Measurements from ENCODE around the gene FAS. TPM values are rescaled to one million over a fixed set of nuclear protein-coding genes. Genes with fewer than 3 reads are reported as not detected.

FAS gene
- total and polyA plus RNA-seq, 9 of the 15 experiments (the other 6 are each of a cell fraction or from before 2014, with no cell fraction given): 0.08 to 0.62 (median 0.37) TPM

DNA sequence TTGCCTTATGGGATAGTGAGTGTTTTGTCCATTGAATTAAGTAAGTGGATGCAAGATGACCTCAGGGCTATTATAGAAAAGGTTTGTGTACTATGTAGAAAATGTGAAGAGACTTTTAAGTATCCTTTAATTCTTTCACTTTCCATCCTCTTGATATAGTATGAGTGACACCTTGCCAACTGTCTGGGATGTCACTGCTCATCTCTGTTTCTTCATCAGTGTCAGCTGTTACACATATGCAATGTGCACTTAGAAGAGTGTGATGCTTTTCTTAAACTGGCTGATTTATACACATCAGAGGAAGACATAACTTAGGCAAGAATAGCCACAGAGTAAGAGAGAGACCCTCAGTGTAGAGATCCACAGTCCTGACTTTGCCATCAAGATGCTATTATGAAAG is 29.3 kb upstream of the FAS start (continued):
- TF ChIP-seq, protein P1, sequence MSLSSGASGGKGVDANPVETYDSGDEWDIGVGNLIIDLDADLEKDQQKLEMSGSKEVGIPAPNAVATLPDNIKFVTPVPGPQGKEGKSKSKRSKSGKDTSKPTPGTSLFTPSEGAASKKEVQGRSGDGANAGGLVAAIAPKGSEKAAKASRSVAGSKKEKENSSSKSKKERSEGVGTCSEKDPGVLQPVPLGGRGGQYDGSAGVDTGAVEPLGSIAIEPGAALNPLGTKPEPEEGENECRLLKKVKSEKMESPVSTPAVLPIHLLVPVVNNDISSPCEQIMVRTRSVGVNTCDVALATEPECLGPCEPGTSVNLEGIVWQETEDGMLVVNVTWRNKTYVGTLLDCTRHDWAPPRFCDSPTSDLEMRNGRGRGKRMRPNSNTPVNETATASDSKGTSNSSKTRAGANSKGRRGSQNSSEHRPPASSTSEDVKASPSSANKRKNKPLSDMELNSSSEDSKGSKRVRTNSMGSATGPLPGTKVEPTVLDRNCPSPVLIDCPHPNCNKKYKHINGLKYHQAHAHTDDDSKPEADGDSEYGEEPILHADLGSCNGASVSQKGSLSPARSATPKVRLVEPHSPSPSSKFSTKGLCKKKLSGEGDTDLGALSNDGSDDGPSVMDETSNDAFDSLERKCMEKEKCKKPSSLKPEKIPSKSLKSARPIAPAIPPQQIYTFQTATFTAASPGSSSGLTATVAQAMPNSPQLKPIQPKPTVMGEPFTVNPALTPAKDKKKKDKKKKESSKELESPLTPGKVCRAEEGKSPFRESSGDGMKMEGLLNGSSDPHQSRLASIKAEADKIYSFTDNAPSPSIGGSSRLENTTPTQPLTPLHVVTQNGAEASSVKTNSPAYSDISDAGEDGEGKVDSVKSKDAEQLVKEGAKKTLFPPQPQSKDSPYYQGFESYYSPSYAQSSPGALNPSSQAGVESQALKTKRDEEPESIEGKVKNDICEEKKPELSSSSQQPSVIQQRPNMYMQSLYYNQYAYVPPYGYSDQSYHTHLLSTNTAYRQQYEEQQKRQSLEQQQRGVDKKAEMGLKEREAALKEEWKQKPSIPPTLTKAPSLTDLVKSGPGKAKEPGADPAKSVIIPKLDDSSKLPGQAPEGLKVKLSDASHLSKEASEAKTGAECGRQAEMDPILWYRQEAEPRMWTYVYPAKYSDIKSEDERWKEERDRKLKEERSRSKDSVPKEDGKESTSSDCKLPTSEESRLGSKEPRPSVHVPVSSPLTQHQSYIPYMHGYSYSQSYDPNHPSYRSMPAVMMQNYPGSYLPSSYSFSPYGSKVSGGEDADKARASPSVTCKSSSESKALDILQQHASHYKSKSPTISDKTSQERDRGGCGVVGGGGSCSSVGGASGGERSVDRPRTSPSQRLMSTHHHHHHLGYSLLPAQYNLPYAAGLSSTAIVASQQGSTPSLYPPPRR (CRISPR knock-in tag; IDR thresholded peaks at IDR 0.05; ENCODE audit: borderline replicate concordance): no peak
- TF ChIP-seq NCOA4 (IDR thresholded peaks at IDR 0.05; ENCODE audit: partially characterized antibody) (no peak), ZC3H8 (IDR thresholded peaks at IDR 0.05) (no peak), ZNF551 (CRISPR knock-in tag; IDR thresholded peaks at IDR 0.05) (no peak)
- TF ChIP-seq, protein P2, sequence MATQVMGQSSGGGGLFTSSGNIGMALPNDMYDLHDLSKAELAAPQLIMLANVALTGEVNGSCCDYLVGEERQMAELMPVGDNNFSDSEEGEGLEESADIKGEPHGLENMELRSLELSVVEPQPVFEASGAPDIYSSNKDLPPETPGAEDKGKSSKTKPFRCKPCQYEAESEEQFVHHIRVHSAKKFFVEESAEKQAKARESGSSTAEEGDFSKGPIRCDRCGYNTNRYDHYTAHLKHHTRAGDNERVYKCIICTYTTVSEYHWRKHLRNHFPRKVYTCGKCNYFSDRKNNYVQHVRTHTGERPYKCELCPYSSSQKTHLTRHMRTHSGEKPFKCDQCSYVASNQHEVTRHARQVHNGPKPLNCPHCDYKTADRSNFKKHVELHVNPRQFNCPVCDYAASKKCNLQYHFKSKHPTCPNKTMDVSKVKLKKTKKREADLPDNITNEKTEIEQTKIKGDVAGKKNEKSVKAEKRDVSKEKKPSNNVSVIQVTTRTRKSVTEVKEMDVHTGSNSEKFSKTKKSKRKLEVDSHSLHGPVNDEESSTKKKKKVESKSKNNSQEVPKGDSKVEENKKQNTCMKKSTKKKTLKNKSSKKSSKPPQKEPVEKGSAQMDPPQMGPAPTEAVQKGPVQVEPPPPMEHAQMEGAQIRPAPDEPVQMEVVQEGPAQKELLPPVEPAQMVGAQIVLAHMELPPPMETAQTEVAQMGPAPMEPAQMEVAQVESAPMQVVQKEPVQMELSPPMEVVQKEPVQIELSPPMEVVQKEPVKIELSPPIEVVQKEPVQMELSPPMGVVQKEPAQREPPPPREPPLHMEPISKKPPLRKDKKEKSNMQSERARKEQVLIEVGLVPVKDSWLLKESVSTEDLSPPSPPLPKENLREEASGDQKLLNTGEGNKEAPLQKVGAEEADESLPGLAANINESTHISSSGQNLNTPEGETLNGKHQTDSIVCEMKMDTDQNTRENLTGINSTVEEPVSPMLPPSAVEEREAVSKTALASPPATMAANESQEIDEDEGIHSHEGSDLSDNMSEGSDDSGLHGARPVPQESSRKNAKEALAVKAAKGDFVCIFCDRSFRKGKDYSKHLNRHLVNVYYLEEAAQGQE (IDR thresholded peaks at IDR 0.05; ENCODE audit: borderline replicate concordance): no peak
- TF ChIP-seq, protein P2 (CRISPR knock-in tag; IDR thresholded peaks at IDR 0.05; ENCODE audit: low read depth): no peak
- TF ChIP-seq, protein P3, sequence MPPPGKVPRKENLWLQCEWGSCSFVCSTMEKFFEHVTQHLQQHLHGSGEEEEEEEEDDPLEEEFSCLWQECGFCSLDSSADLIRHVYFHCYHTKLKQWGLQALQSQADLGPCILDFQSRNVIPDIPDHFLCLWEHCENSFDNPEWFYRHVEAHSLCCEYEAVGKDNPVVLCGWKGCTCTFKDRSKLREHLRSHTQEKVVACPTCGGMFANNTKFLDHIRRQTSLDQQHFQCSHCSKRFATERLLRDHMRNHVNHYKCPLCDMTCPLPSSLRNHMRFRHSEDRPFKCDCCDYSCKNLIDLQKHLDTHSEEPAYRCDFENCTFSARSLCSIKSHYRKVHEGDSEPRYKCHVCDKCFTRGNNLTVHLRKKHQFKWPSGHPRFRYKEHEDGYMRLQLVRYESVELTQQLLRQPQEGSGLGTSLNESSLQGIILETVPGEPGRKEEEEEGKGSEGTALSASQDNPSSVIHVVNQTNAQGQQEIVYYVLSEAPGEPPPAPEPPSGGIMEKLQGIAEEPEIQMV (tag; conservative IDR thresholded peaks at IDR 0.05; ENCODE audit: low read depth): no peak
- TF ChIP-seq, protein P4, sequence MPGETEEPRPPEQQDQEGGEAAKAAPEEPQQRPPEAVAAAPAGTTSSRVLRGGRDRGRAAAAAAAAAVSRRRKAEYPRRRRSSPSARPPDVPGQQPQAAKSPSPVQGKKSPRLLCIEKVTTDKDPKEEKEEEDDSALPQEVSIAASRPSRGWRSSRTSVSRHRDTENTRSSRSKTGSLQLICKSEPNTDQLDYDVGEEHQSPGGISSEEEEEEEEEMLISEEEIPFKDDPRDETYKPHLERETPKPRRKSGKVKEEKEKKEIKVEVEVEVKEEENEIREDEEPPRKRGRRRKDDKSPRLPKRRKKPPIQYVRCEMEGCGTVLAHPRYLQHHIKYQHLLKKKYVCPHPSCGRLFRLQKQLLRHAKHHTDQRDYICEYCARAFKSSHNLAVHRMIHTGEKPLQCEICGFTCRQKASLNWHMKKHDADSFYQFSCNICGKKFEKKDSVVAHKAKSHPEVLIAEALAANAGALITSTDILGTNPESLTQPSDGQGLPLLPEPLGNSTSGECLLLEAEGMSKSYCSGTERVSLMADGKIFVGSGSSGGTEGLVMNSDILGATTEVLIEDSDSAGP (CRISPR knock-in tag; IDR thresholded peaks at IDR 0.05): no peak

Data from K562 (cell line).